Progenitor cell of endocrine pancreas (in vitro differentiated cells): Measurements from ENCODE around the gene RASAL2. TPM values are rescaled to one million over a fixed set of nuclear protein-coding genes. Genes with fewer than 3 reads are reported as not detected.
"Not testable (repeated sequence)": the region's sequence is repeated elsewhere in the genome, so short reads cannot be mapped to it uniquely, and the experiment has no call there.

Experiments used
- DNase-seq: peaks from one replicate; pipeline ENCODE4 v3.0.0; 2021; ENCODE audit warnings: low spot score; ENCODE audit not compliant: unreplicated experiment
- H3K27ac Mint-ChIP-seq: 2 replicates; pipeline ENCODE4 v1.8.0; 2021; ENCODE audit warnings: mild to moderate bottlenecking, moderate library complexity, mixed read lengths
- H3K27me3 Mint-ChIP-seq: 2 replicates; pipeline ENCODE4 v1.8.0; 2021; ENCODE audit warnings: mixed read lengths
- H3K36me3 Mint-ChIP-seq: 2 replicates; pipeline ENCODE4 v1.8.0; 2022; ENCODE audit warnings: mixed read lengths; ENCODE audit not compliant: insufficient read depth
- H3K4me1 Mint-ChIP-seq: 2 replicates; pipeline ENCODE4 v1.8.0; 2021; ENCODE audit warnings: low read depth, mixed read lengths
- H3K4me3 Mint-ChIP-seq: 2 replicates; pipeline ENCODE4 v1.8.0; 2021; ENCODE audit warnings: low read depth, mild to moderate bottlenecking, moderate library complexity, mixed read lengths
- H3K9me3 Mint-ChIP-seq: 2 replicates; pipeline ENCODE4 v1.8.0; 2021; ENCODE audit warnings: low read depth, mixed read lengths
- total RNA-seq: library from RNA; stranded (reverse); gene quantifications from 2 replicates; pipeline ENCODE4 v1.2.1, GENCODE V29; 2021
- TF ChIP-seq, protein P1 (sequence below): fragments of 200-600 bp; sonication (generic); IDR thresholded peaks from one replicate; pipeline ENCODE4 v1.5.0; 2021; ENCODE audit warnings: antibody characterized with exemption, mild to moderate bottlenecking; ENCODE audit not compliant: unreplicated experiment

RASAL2 gene
- total RNA-seq, 1 donor from 2014 or later: 28.5 TPM

- H3K36me3 Mint-ChIP-seq: no peaks in the 10 kb centered on the region
- peaks cover 3% of the 10 kb centered on the region for H3K27me3 Mint-ChIP-seq
- H3K4me1 Mint-ChIP-seq: no peaks in the 10 kb centered on the region
- no peak overlapping the region for H3K4me3 Mint-ChIP-seq
- TF ChIP-seq, protein P1, sequence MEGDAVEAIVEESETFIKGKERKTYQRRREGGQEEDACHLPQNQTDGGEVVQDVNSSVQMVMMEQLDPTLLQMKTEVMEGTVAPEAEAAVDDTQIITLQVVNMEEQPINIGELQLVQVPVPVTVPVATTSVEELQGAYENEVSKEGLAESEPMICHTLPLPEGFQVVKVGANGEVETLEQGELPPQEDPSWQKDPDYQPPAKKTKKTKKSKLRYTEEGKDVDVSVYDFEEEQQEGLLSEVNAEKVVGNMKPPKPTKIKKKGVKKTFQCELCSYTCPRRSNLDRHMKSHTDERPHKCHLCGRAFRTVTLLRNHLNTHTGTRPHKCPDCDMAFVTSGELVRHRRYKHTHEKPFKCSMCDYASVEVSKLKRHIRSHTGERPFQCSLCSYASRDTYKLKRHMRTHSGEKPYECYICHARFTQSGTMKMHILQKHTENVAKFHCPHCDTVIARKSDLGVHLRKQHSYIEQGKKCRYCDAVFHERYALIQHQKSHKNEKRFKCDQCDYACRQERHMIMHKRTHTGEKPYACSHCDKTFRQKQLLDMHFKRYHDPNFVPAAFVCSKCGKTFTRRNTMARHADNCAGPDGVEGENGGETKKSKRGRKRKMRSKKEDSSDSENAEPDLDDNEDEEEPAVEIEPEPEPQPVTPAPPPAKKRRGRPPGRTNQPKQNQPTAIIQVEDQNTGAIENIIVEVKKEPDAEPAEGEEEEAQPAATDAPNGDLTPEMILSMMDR: no peak
- H3K27ac Mint-ChIP-seq: no peak overlapping the region
- no peaks in the 10 kb centered on the region for H3K9me3 Mint-ChIP-seq
- no peak for DNase-seq
These were observed 18.6 kb upstream of the RASAL2 start for GRCh38 chr1:178075333-178075732.

DNA sequence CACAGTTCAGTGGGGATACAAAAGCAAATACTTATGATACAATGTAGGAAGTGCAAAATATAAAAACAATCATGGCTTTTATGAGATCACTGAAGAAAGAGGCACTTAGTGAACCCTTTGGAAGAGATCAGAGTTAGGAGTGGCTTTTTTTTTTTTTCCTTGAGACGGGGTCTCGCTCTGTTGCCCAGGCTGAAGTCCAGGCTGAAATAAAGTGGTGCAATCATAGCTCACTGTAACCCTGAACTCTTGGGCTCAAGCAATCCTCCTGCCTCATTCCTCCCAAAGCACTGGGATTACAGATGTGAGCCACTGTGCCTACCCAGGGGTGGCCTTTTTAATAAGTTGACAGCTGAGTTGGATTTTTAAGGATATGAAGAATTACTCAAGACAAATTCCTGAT lies 17.3 kb upstream of the RASAL2 start:
- Mint-ChIP-seq H3K27ac (no peak overlapping the region), H3K27me3 (peaks cover 3% of the 10 kb centered on the region), H3K4me3 (no peak overlapping the region), H3K4me1 (no peaks in the 10 kb centered on the region), H3K36me3 (no peaks in the 10 kb centered on the region), H3K9me3 (no peaks in the 10 kb centered on the region)
- TF ChIP-seq, protein P1: no peak
- no peak for DNase-seq

DNA sequence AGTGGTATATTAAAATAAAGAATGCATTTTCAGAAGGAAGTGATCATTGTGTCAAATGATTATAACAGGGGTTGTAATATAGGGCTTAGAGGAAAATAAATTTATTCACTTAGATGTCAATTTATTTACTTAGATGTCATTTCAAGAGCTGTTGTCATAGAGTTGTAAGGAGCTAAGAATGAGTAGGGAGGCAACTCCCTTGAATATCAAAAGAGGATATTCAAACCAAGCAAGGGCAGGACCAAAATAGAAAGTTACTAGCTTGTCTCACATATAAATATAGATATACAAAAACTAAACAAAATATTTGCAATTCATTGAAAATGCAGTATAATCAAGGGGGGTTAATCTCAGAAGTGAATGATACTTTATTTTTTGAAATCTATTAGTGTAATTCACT lies 16.0 kb upstream of the RASAL2 start:
- Mint-ChIP-seq H3K4me3 (no peak overlapping the region), H3K4me1 (no peaks in the 10 kb centered on the region), H3K27me3 (peaks cover 3% of the 10 kb centered on the region), H3K27ac (no peak overlapping the region), H3K9me3 (no peaks in the 10 kb centered on the region), H3K36me3 (no peaks in the 10 kb centered on the region)
- TF ChIP-seq, protein P1: no peak
- DNase-seq: no peak

DNA sequence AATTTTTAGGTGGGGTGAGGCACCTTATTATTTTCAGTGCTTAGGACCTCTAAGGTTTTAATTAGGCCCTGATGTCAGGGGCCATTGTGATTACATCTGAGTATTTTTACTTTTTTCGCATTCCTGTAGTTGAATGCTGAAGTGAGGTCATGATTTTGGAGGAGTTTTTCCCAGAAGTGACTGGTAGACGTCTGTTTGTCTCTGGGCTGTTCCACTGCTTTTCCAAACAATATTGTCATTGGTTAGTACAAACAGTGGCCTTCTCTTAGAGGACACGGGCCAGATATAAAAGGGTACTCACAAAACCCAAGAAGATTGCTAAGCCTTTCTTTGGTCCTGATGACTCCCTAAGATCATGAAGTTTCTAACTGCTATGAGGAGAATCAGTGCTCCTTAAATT lies 7.6 kb upstream of the RASAL2 start:
- no peak overlapping the region for H3K27ac Mint-ChIP-seq

DNA sequence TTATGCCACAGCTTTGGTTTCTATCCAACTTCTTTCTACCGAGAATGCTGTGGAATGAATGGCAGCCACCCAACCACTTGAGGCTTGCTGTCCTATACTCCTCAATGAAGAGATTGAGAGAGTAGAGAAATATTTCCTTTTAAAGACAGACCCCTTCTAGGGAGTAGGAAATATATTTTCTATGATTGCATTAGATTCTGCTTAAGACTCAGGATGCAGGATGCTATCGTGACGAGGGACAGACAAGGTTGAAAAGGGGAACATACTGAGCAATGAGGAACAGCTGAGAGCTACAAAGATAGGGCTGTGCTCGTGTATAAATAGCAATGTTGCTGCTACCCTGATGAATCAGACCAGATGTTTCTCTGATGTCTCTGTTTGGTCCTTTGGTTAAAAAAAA lies 7.1 kb upstream of the RASAL2 start:
- Mint-ChIP-seq H3K36me3 (no peaks in the 10 kb centered on the region), H3K4me3 (no peak overlapping the region), H3K9me3 (no peaks in the 10 kb centered on the region), H3K4me1 (no peaks in the 10 kb centered on the region), H3K27me3 (no peaks in the 10 kb centered on the region), H3K27ac (no peak overlapping the region)
- TF ChIP-seq, protein P1: no peak
- DNase-seq: no peak

More for the DNA sequence above, 7.6 kb upstream of the RASAL2 start:
- Mint-ChIP-seq H3K4me3 (no peak overlapping the region), H3K27me3 (no peaks in the 10 kb centered on the region), H3K9me3 (no peaks in the 10 kb centered on the region), H3K4me1 (no peaks in the 10 kb centered on the region), H3K36me3 (no peaks in the 10 kb centered on the region)
- no peak for DNase-seq
- TF ChIP-seq, protein P1: no peak

GRCh38 chr1:178088651-178089050 lies 5.3 kb upstream of the RASAL2 start:
- Mint-ChIP-seq H3K27ac (no peak overlapping the region), H3K9me3 (no peaks in the 10 kb centered on the region), H3K36me3 (no peaks in the 10 kb centered on the region), H3K4me1 (peaks cover 9% of the 10 kb centered on the region), H3K4me3 (no peak overlapping the region), H3K27me3 (no peaks in the 10 kb centered on the region)
- no peak for DNase-seq
- TF ChIP-seq, protein P1: no peak

DNA sequence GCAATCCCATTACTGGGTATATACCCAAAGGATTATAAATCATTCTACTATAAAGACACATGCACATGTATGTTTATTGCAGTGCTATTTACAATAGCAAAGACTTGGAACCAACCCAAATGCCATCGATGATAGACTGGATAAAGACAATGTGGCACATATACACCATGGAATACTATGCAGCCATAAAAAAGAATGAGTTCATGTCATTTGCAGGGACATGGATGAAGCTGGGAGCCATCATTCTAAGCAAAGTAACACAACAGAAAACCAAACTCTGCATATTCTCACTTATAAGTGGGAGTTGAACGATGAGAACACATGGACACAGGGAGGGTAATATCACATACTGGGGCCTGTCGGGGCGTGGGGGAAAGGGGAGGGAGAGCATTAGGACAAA lies 2.5 kb upstream of the RASAL2 start:
- not testable (repeated sequence) for H3K27me3 Mint-ChIP-seq, DNase-seq, H3K36me3 Mint-ChIP-seq, H3K9me3 Mint-ChIP-seq, H3K27ac Mint-ChIP-seq
- Mint-ChIP-seq H3K4me3 (peak overlapping the region; percentile 44), H3K4me1 (peaks cover 25% of the 10 kb centered on the region)
